Suprapubic skin (tissue), 4 donors: ENCODE results near the gene TEF. TPM values are rescaled to one million over a fixed set of nuclear protein-coding genes. Genes with fewer than 3 reads are reported as not detected.
A peak's percentile ranks its signal among the peaks of the same experiment; 100 is the strongest.

Source experiments
- DNase-seq, 2 donors: peaks; one replicate each; pipeline ENCODE4 v3.0.0-alpha.2; 2019; ENCODE audit warnings: low spot score in 2 of 2
- H3K27ac ChIP-seq: fragments of 200-600 bp; sonication (generic); one replicate; pipeline ENCODE4 v1.5.1; 2019
- H3K27me3 ChIP-seq: fragments of 200-600 bp; sonication (generic); one replicate; pipeline ENCODE4 v1.5.1; 2019
- H3K36me3 ChIP-seq: fragments of 200-600 bp; sonication (generic); one replicate; pipeline ENCODE4 v1.5.1; 2019
- H3K4me1 ChIP-seq: fragments of 200-600 bp; sonication (generic); one replicate; pipeline ENCODE4 v1.5.1; 2019
- H3K4me3 ChIP-seq: fragments of 200-600 bp; sonication (generic); one replicate; pipeline ENCODE4 v1.5.1; 2019; ENCODE audit warnings: mild to moderate bottlenecking
- H3K9me3 ChIP-seq: fragments of 200-600 bp; sonication (generic); one replicate; pipeline ENCODE4 v1.5.1; 2019
- CTCF ChIP-seq, 2 donors: fragments of 200-600 bp in 1 of 2; fragments of 450-650 bp in 1 of 2; sonication (generic) in 1 of 2; IDR thresholded peaks; one replicate each; pipeline ENCODE4 v1.5.1; 2016 to 2019; ENCODE audit warnings: antibody characterized with exemption in 2 of 2, mild to moderate bottlenecking in 1 of 2, moderate library complexity in 1 of 2
- EP300 ChIP-seq: sonication (generic); formaldehyde crosslinking; IDR thresholded peaks from one replicate; pipeline ENCODE4 v1.6.1; 2017; ENCODE audit warnings: antibody characterized with exemption
- POLR2A ChIP-seq, 2 donors: fragments of 450-650 bp; IDR thresholded peaks; one replicate each; pipeline ENCODE4 v1.6.1; 2017; ENCODE audit warnings: antibody characterized with exemption in 2 of 2, mild to moderate bottlenecking in 2 of 2, moderate library complexity in 2 of 2
- POLR2AphosphoS5 ChIP-seq, 3 donors: sonication (generic); formaldehyde crosslinking; IDR thresholded peaks; one replicate each; pipeline ENCODE4 v1.6.1; 2017; ENCODE audit warnings: antibody characterized with exemption in 3 of 3
- WGBS: methylation state at CpG from one replicate; pipeline ENCODE4 v1.1.5; 2018; 5-methylcytosine and 5-hydroxymethylcytosine counted together
- total RNA-seq, 4 donors: library from RNA; depleted of rRNA; stranded (reverse); fragments of >200 nt; gene quantifications; one replicate each; pipeline ENCODE4 v1.1.0, GENCODE V29; 2016

TEF gene
- total RNA-seq, 4 donors from 2014 or later: 36.1 to 87.4 (median 46.8) TPM

GRCh38 chr22:41356430-41357028 lies 25.2 kb upstream of the TEF start:
- Histone ChIP-seq H3K9me3 (no peaks in the 10 kb centered on the region), H3K4me3 (no peak overlapping the region), H3K36me3 (peaks cover 68% of the 10 kb centered on the region), H3K27ac (no peak overlapping the region), H3K27me3 (no peaks in the 10 kb centered on the region), H3K4me1 (no peaks in the 10 kb centered on the region)
- TF ChIP-seq POLR2A (IDR thresholded peaks at IDR 0.05): no peak
- no peak for TF ChIP-seq CTCF (IDR thresholded peaks at IDR 0.05)
- TF ChIP-seq EP300: no peak
- 92% methylated on average over 20 of the region's 25 CpGs for WGBS
- DNase-seq: peak in 1 of 2 donors; percentile 58

- Histone ChIP-seq H3K9me3 (no peaks in the 10 kb centered on the region), H3K4me3 (no peak overlapping the region), H3K27me3 (no peaks in the 10 kb centered on the region), H3K36me3 (peaks cover 61% of the 10 kb centered on the region), H3K4me1 (no peaks in the 10 kb centered on the region), H3K27ac (no peak overlapping the region)
- 93% methylated on average over 13 of the region's 16 CpGs for WGBS
- TF ChIP-seq POLR2A (IDR thresholded peaks at IDR 0.05): no peak
- no peak for TF ChIP-seq POLR2AphosphoS5 (IDR thresholded peaks at IDR 0.05)
- TF ChIP-seq CTCF (IDR thresholded peaks at IDR 0.05): no peak
- no peak for TF ChIP-seq EP300
- DNase-seq: no peak
These were observed 24.6 kb upstream of the TEF start for GRCh38 chr22:41357191-41357590.

DNA sequence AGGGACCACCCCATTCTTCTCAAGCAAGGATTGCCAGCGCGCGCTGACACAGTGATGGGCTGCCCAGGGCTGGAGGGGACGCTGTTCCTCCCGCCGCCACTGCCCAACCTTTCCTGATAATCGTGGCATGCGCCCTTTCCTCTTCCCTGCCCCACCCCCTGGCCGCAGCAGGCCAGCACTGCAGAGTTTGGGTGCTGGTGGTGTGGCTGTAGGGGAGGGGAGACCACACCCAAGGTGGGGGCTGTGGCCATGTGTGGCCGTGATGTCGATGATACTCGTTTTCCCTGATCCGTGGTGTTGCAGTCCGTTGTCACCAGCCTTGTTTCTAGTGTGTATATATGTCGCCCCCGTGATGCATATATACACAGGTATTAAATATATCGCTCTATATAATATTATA lies 22.8 kb upstream of the TEF start:
- H3K36me3 ChIP-seq: peaks cover 45% of the 10 kb centered on the region
- H3K4me1 ChIP-seq: no peaks in the 10 kb centered on the region
- DNase-seq: no peak
- no peak overlapping the region for H3K27ac ChIP-seq
- H3K9me3 ChIP-seq: no peaks in the 10 kb centered on the region
- WGBS: 86% methylated on average over 17 of the region's 17 CpGs
- no peak overlapping the region for H3K4me3 ChIP-seq
- TF ChIP-seq EP300: no peak
- TF ChIP-seq POLR2AphosphoS5 (IDR thresholded peaks at IDR 0.05): no peak
- no peak for TF ChIP-seq CTCF (IDR thresholded peaks at IDR 0.05)
- no peak for TF ChIP-seq POLR2A (IDR thresholded peaks at IDR 0.05)
- no peaks in the 10 kb centered on the region for H3K27me3 ChIP-seq

- no peak for TF ChIP-seq EP300
- TF ChIP-seq POLR2AphosphoS5 (IDR thresholded peaks at IDR 0.05): no peak
- TF ChIP-seq CTCF (IDR thresholded peaks at IDR 0.05): no peak
- TF ChIP-seq POLR2A (IDR thresholded peaks at IDR 0.05): no peak
- 90% methylated on average over 4 of the region's 4 CpGs for WGBS
- Histone ChIP-seq H3K27me3 (no peaks in the 10 kb centered on the region), H3K4me3 (no peak overlapping the region), H3K27ac (no peak overlapping the region), H3K9me3 (no peaks in the 10 kb centered on the region), H3K36me3 (peaks cover 41% of the 10 kb centered on the region), H3K4me1 (no peaks in the 10 kb centered on the region)
- no peak for DNase-seq
These were observed 22.4 kb upstream of the TEF start for GRCh38 chr22:41359376-41359775.

DNA sequence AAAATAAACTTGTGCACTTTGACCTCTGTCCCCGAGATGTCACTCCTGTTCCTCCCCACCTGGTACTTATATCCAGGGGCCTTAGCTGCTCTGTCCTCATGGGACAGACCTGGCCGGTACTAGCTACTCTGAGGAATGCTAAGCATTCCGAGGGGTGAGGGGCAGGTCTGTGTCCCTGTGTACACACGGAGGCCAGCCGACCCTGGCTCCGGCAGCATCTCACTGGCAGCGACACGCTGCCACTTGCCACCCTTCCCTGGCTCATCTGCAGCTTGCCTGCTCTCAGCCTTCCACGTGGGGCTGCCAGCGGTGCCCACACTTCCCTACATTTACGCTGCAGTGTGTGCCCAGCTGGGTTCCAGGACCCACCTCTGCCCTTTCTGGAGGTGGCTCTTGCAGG lies 21.6 kb upstream of the TEF start:
- DNase-seq: no peak
- no peaks in the 10 kb centered on the region for H3K9me3 ChIP-seq
- no peak overlapping the region for H3K4me3 ChIP-seq
- TF ChIP-seq EP300: no peak
- no peak for TF ChIP-seq POLR2A (IDR thresholded peaks at IDR 0.05)
- no peak for TF ChIP-seq POLR2AphosphoS5 (IDR thresholded peaks at IDR 0.05)
- TF ChIP-seq CTCF (IDR thresholded peaks at IDR 0.05): no peak
- H3K4me1 ChIP-seq: peaks cover 2% of the 10 kb centered on the region
- WGBS: 68% methylated on average over 8 of the region's 11 CpGs
- H3K36me3 ChIP-seq: peaks cover 33% of the 10 kb centered on the region
- H3K27me3 ChIP-seq: no peaks in the 10 kb centered on the region
- no peak overlapping the region for H3K27ac ChIP-seq
